Measurements from ENCODE around the gene CDK1.

- no peak for TF ChIP-seq EZH2 (IDR thresholded peaks at IDR 0.05; ENCODE audit: borderline replicate concordance, low read depth, low read length, severe bottlenecking)
- TF ChIP-seq CTCF (IDR thresholded peaks at IDR 0.05; ENCODE audit: extremely low read depth in 1 of 2, insufficient read depth in 1 of 2, low read depth in 1 of 2, low read length in 2 of 2), result no peak
- no peak for TF ChIP-seq MAX (IDR thresholded peaks at IDR 0.05; ENCODE audit: insufficient read depth, insufficient read length)
- no peak for TF ChIP-seq POLR2A (IDR thresholded peaks at IDR 0.05; ENCODE audit: low read depth, low read length)
- no peak for TF ChIP-seq JUN (IDR thresholded peaks at IDR 0.05; ENCODE audit: borderline replicate concordance, insufficient read depth, insufficient read length, low read depth)
- TF ChIP-seq POLR2AphosphoS5 (IDR thresholded peaks at IDR 0.05; ENCODE audit: insufficient read depth, low read depth, low read length), result no peak
Observed at GRCh38 chr10:60800918-60801317, 22.6 kb downstream of the CDK1 start.

Data from endothelial cell of umbilical vein (primary cell).